ENCODE measurements around the gene VPS13D.

- TF ChIP-seq POLR2A (IDR thresholded peaks at IDR 0.05; ENCODE audit: low read length) (no peak), GATA1 (IDR thresholded peaks at IDR 0.05; ENCODE audit: low read depth, low read length) (no peak)
Observed at GRCh38 chr1:12402842-12403241, 173.0 kb downstream of the VPS13D start.

Measured in erythroblast (primary cell).